ENCODE results near the gene KCNK7. TPM values are rescaled to one million over a fixed set of nuclear protein-coding genes. Genes with fewer than 3 reads are reported as not detected.

The KCNK7 gene
- total RNA-seq, 4 donors from 2014 or later: 1.5 to 3.5 (median 2.5) TPM; not detected in 1

- peaks cover 0 to 34% (median 16%) of the 10 kb centered on the region in 4 donors for H3K4me1 ChIP-seq
- TF ChIP-seq CTCF (IDR thresholded peaks at IDR 0.05) (peak in 3 of 6 experiments; percentile 42 to 46 (median 45)), POLR2A (IDR thresholded peaks at IDR 0.05) (no peak)
- H3K4me3 ChIP-seq: peak overlapping the region in 2 of 4 donors; percentile 30 to 33
- peak in 2 of 3 donors; percentile 44 to 77 for DNase-seq
- H3K27ac ChIP-seq: peak overlapping the region in 3 of 4 donors; percentile 14 to 70 (median 60)
- H3K27me3 ChIP-seq: no peaks in the 10 kb centered on the region
- no peaks in the 10 kb centered on the region for H3K9me3 ChIP-seq
- peaks cover 0 to 24% (median 0%) of the 10 kb centered on the region in 3 donors for H3K36me3 ChIP-seq
Measured at GRCh38 chr11:65591939-65592857, 3.4 kb downstream of the KCNK7 start.

GRCh38 chr11:65590240-65590738, 5.3 kb downstream of the KCNK7 start:
- TF ChIP-seq POLR2A (IDR thresholded peaks at IDR 0.05) (no peak), CTCF (IDR thresholded peaks at IDR 0.05) (no peak)
- peaks cover 0 to 38% (median 21%) of the 10 kb centered on the region in 4 donors for H3K4me1 ChIP-seq
- H3K4me3 ChIP-seq: no peak overlapping the region
- H3K9me3 ChIP-seq: no peaks in the 10 kb centered on the region
- H3K27me3 ChIP-seq: no peaks in the 10 kb centered on the region
- H3K27ac ChIP-seq: no peak overlapping the region
- H3K36me3 ChIP-seq: peaks cover 0 to 33% (median 0%) of the 10 kb centered on the region in 3 donors
- DNase-seq: peak in 1 of 3 donors; percentile 50

GRCh38 chr11:65589444-65590239, 6.0 kb downstream of the KCNK7 start:
- peak overlapping the region in 1 of 4 donors; percentile 87 for H3K27ac ChIP-seq
- no peak overlapping the region for H3K4me3 ChIP-seq
- H3K4me1 ChIP-seq: peaks cover 0 to 38% (median 20%) of the 10 kb centered on the region in 4 donors
- TF ChIP-seq POLR2A (IDR thresholded peaks at IDR 0.05) (no peak), CTCF (IDR thresholded peaks at IDR 0.05) (no peak)
- peaks cover 0 to 35% (median 0%) of the 10 kb centered on the region in 3 donors for H3K36me3 ChIP-seq
- H3K9me3 ChIP-seq: no peaks in the 10 kb centered on the region
- no peak for DNase-seq
- H3K27me3 ChIP-seq: no peaks in the 10 kb centered on the region

- Histone ChIP-seq H3K9me3 (no peaks in the 10 kb centered on the region), H3K27me3 (no peaks in the 10 kb centered on the region), H3K36me3 (peaks cover 0 to 36% (median 0%) of the 10 kb centered on the region in 3 donors)
Measured at GRCh38 chr11:65588199-65589054, 7.2 kb downstream of the KCNK7 start.

More at GRCh38 chr11:65588199-65589054, 7.2 kb downstream of the KCNK7 start:
- peak; percentile 76 to 91 (median 86) for DNase-seq
- Histone ChIP-seq H3K4me1 (peaks cover 0 to 35% (median 20%) of the 10 kb centered on the region in 4 donors), H3K27ac (peak overlapping the region; percentile 70 to 87 (median 74)), H3K4me3 (peak overlapping the region in 1 of 4 donors; percentile 16)
- TF ChIP-seq POLR2A (IDR thresholded peaks at IDR 0.05) (no peak), CTCF (IDR thresholded peaks at IDR 0.05) (peak; percentile 70 to 82 (median 80))

Measured in Peyer's patch (tissue), 4 donors.